IMR-90 (cell line): ENCODE measurements around the gene GARS1. TPM values are rescaled to one million over a fixed set of nuclear protein-coding genes. Genes with fewer than 3 reads are reported as not detected.

Source experiments
- ATAC-seq: fragments of 200-7000 bp; cut with Tn5 transposase; 2 replicates; pipeline ENCODE4 v1.9.1; 2020; ENCODE audit warnings: low read depth, mild to moderate bottlenecking, moderate library complexity
- BruUV-seq: library from RNA; stranded (reverse); fragments of 400-500 nt; replicated peaks from 2 replicates; lab custom pipeline; 2021; lab: Mats Ljungman, UMichigan
- CTCF ChIA-PET: fragments of 300-600 bp; formaldehyde crosslinking; extraction: SDS; loops from one replicate; lab custom pipeline; 2021; ENCODE audit warnings: antibody characterized with exemption; lab: Yijun Ruan, JAX
- POLR2A ChIA-PET: fragments of 300-600 bp; sonication (Branson Sonifier 250); formaldehyde crosslinking; loops from one replicate; lab custom pipeline; 2022; ENCODE audit warnings: antibody characterized with exemption; ENCODE audit not compliant: unreplicated experiment; lab: Charles Lee
- DNase-seq: peaks from one replicate; pipeline ENCODE4 v3.0.0; 2013
- H2AFZ ChIP-seq: replicated peaks from 2 replicates; pipeline ENCODE3; 2013; ENCODE audit warnings: low read length, mild to moderate bottlenecking; ENCODE audit not compliant: poor library complexity
- H2AK5ac ChIP-seq: 2 replicates; pipeline ENCODE4 v1.6.1; 2013; ENCODE audit warnings: low read depth, low read length, inconsistent platforms
- H2AK9ac ChIP-seq: replicated peaks from 2 replicates; pipeline ENCODE3; 2013; ENCODE audit warnings: mild to moderate bottlenecking, low read depth, low read length, moderate library complexity; ENCODE audit not compliant: poor library complexity
- H2BK120ac ChIP-seq: 2 replicates; pipeline ENCODE4 v1.6.1; 2013; ENCODE audit warnings: low read depth, low read length, inconsistent platforms
- H2BK15ac ChIP-seq: 3 replicates; pipeline ENCODE4 v1.6.1; 2013; ENCODE audit warnings: low read depth, low read length, inconsistent platforms
- H2BK20ac ChIP-seq: 2 replicates; pipeline ENCODE4 v1.6.1; 2013; ENCODE audit warnings: low read depth, mild to moderate bottlenecking, inconsistent platforms, low read length, moderate library complexity
- H2BK5ac ChIP-seq: 2 replicates; pipeline ENCODE4 v1.6.1; 2013; ENCODE audit warnings: mild to moderate bottlenecking, low read depth, low read length, inconsistent platforms; ENCODE audit not compliant: poor library complexity, severe bottlenecking
- H3K14ac ChIP-seq: replicated peaks from 2 replicates; pipeline ENCODE4 v1.6.1; 2013; ENCODE audit warnings: low read depth, low read length, inconsistent platforms
- H3K18ac ChIP-seq: 2 replicates; pipeline ENCODE4 v1.6.1; 2013; ENCODE audit warnings: low read depth, low read length, control low read depth
- H3K23ac ChIP-seq: 2 replicates; pipeline ENCODE4 v1.6.1; 2013; ENCODE audit warnings: low read depth, low read length, inconsistent platforms
- H3K27ac ChIP-seq: 2 replicates; pipeline ENCODE4 v1.5.1; 2013; ENCODE audit warnings: mild to moderate bottlenecking, control low read depth, low read length; ENCODE audit not compliant: insufficient read depth
- H3K27me3 ChIP-seq: 2 replicates; pipeline ENCODE4 v1.6.1; 2013; ENCODE audit warnings: low read length; ENCODE audit not compliant: control insufficient read depth, insufficient read depth
- H3K36me3 ChIP-seq: 2 replicates; pipeline ENCODE4 v1.6.1; 2013; ENCODE audit warnings: low read length, mixed read lengths; ENCODE audit not compliant: control insufficient read depth, insufficient read depth
- H3K4ac ChIP-seq: 2 replicates; pipeline ENCODE4 v1.6.1; 2013; ENCODE audit warnings: low read depth, low read length, inconsistent platforms
- H3K4me1 ChIP-seq: 2 replicates; pipeline ENCODE4 v1.6.1; 2013; ENCODE audit warnings: low read length, mixed read lengths; ENCODE audit not compliant: control insufficient read depth, insufficient read depth
- H3K4me2 ChIP-seq: 2 replicates; pipeline ENCODE4 v1.6.1; 2013; ENCODE audit warnings: low read depth, mild to moderate bottlenecking, control low read depth, low read length, moderate library complexity
- H3K4me3 ChIP-seq: 2 replicates; pipeline ENCODE4 v1.5.1; 2013; ENCODE audit warnings: low read depth, mild to moderate bottlenecking, control low read depth, low read length, moderate library complexity; ENCODE audit not compliant: insufficient read depth
- H3K56ac ChIP-seq: 2 replicates; pipeline ENCODE4 v1.6.1; 2013; ENCODE audit warnings: low read length, inconsistent platforms; ENCODE audit not compliant: insufficient read depth; ENCODE audit errors: extremely low read depth
- H3K79me1 ChIP-seq, 2 experiments: 2 replicates each; pipeline ENCODE4 v1.6.1; 2013; ENCODE audit warnings: low read length in 2 of 2, inconsistent platforms in 1 of 2, low read depth in 1 of 2
- H3K9ac ChIP-seq: 2 replicates; pipeline ENCODE4 v1.6.1; 2013; ENCODE audit warnings: low read depth, low read length, control low read depth
- H3K9me1 ChIP-seq: 2 replicates; pipeline ENCODE4 v1.6.1; 2013; ENCODE audit warnings: low read length, inconsistent platforms; ENCODE audit not compliant: insufficient read depth
- H3K9me3 ChIP-seq: 2 replicates; pipeline ENCODE4 v1.6.1; 2013; ENCODE audit warnings: low read length; ENCODE audit not compliant: control insufficient read depth, insufficient read depth
- H4K20me1 ChIP-seq: 2 replicates; pipeline ENCODE4 v1.6.1; 2013; ENCODE audit warnings: low read length, inconsistent platforms; ENCODE audit not compliant: insufficient read depth
- H4K5ac ChIP-seq: 2 replicates; pipeline ENCODE4 v1.6.1; 2013; ENCODE audit warnings: mild to moderate bottlenecking, low read depth, low read length, control low read depth
- H4K8ac ChIP-seq, 2 experiments: 2 replicates each; pipeline ENCODE4 v1.6.1; 2013; ENCODE audit warnings: low read depth in 2 of 2, low read length in 2 of 2, control low read depth in 1 of 2, inconsistent platforms in 1 of 2
- H4K91ac ChIP-seq: 2 replicates; pipeline ENCODE4 v1.6.1; 2013; ENCODE audit warnings: low read depth, low read length, inconsistent platforms; ENCODE audit not compliant: insufficient read depth
- BHLHE40 ChIP-seq: fragments of 150-350 bp; IDR thresholded peaks from 2 replicates; pipeline ENCODE4 v1.6.1; 2016; ENCODE audit warnings: mild to moderate bottlenecking, low read depth, low read length
- CEBPB ChIP-seq: IDR thresholded peaks from 2 replicates; pipeline ENCODE4 v1.6.1; 2012; ENCODE audit warnings: low read depth, low read length, improper control_type of control experiment
- CHD1 ChIP-seq: IDR thresholded peaks from 2 replicates; pipeline ENCODE4 v1.6.1; 2012; ENCODE audit warnings: low read depth, low read length, improper control_type of control experiment
- ELK1 ChIP-seq: fragments of 150-350 bp; IDR thresholded peaks from 2 replicates; pipeline ENCODE4 v1.6.1; 2016; ENCODE audit warnings: low read depth, mild to moderate bottlenecking, low read length, moderate library complexity, borderline replicate concordance
- FOS ChIP-seq: fragments of 150-350 bp; IDR thresholded peaks from 2 replicates; pipeline ENCODE4 v1.6.1; 2016; ENCODE audit warnings: low read depth, low read length
- MAFK ChIP-seq: IDR thresholded peaks from 2 replicates; pipeline ENCODE4 v1.6.1; 2012; ENCODE audit warnings: low read depth, low read length, improper control_type of control experiment
- MAZ ChIP-seq: IDR thresholded peaks from 2 replicates; pipeline ENCODE4 v1.6.1; 2012; ENCODE audit warnings: low read depth, mild to moderate bottlenecking, low read length, improper control_type of control experiment, moderate library complexity, borderline replicate concordance
- MXI1 ChIP-seq: IDR thresholded peaks from 2 replicates; pipeline ENCODE4 v1.6.1; 2012; ENCODE audit warnings: low read depth, mild to moderate bottlenecking, low read length, moderate library complexity, borderline replicate concordance
- NFE2L2 ChIP-seq: fragments of 150-350 bp; IDR thresholded peaks from 2 replicates; pipeline ENCODE4 v1.6.1; 2016; ENCODE audit warnings: low read depth, mild to moderate bottlenecking, low read length
- POLR2A ChIP-seq: IDR thresholded peaks from 2 replicates; pipeline ENCODE4 v1.6.1; 2012; ENCODE audit warnings: mild to moderate bottlenecking, low read depth, low read length
- RAD21 ChIP-seq: IDR thresholded peaks from 2 replicates; pipeline ENCODE4 v1.6.1; 2012; ENCODE audit warnings: low read length, improper control_type of control experiment
- RCOR1 ChIP-seq: IDR thresholded peaks from 2 replicates; pipeline ENCODE4 v1.6.1; 2012; ENCODE audit warnings: mild to moderate bottlenecking, low read length, improper control_type of control experiment; ENCODE audit not compliant: insufficient replicate concordance
- RFX5 ChIP-seq: IDR thresholded peaks from 2 replicates; pipeline ENCODE4 v1.8.0; 2012; ENCODE audit warnings: low read depth, mild to moderate bottlenecking, low read length, moderate library complexity
- SMC3 ChIP-seq: fragments of 150-350 bp; IDR thresholded peaks from 2 replicates; pipeline ENCODE4 v1.6.1; 2016; ENCODE audit warnings: low read depth, mild to moderate bottlenecking, antibody characterized with exemption, low read length, moderate library complexity
- USF2 ChIP-seq: fragments of 150-350 bp; IDR thresholded peaks from 2 replicates; pipeline ENCODE4 v1.6.1; 2017; ENCODE audit warnings: mild to moderate bottlenecking, antibody characterized with exemption, low read length, low read depth
- WGBS, 2 experiments: methylation state at CpG; one replicate each; pipeline versions ENCODE4 v1.1.5 to v1.1.7; 2013; ENCODE audit warnings: missing lambda C conversion rate in 2 of 2; ENCODE audit not compliant: insufficient read length in 1 of 2; ENCODE audit errors: extremely low coverage in 2 of 2; 5-methylcytosine and 5-hydroxymethylcytosine counted together
- dilution Hi-C: fragments of 300-500 bp; cut with HindIII; formaldehyde crosslinking; loops from one replicate; pipeline ENCODE4 v1.14.3; 2018; ENCODE audit warnings: low sequenced_read_pairs; ENCODE audit not compliant: unreplicated experiment
- in situ Hi-C: fragments of 300-500 bp; cut with MboI; formaldehyde crosslinking; loops from 3 replicates; pipeline ENCODE4 v1.14.3; 2019; ENCODE audit warnings: low sequenced_read_pairs, inconsistent platforms, mixed read lengths
- intact Hi-C: fragments of 100-400 bp; cut with micrococcal nuclease; formaldehyde crosslinking; loops from 2 replicates; pipeline ENCODE4 v1.10.0; 2022
- polyA plus RNA-seq, 3 experiments: library from polyadenylated mRNA; depleted of rRNA; stranded (reverse); fragments of >200 nt; gene quantifications; 2 replicates each; pipeline ENCODE4 v1.2.3, GENCODE V29; 2012; ENCODE audit warnings: low replicate concordance in 1 of 3
- total RNA-seq: library from RNA; depleted of rRNA; stranded (reverse); fragments of >200 nt; gene quantifications from 2 replicates; pipeline ENCODE4 v1.2.3, GENCODE V29; 2012
- TF ChIP-seq, protein P1 (sequence below): conservative IDR thresholded peaks from 2 replicates; pipeline ENCODE4 v1.5.1; 2012; ENCODE audit warnings: mild to moderate bottlenecking, low read depth, low read length, improper control_type of control experiment

The GARS1 gene
- total and polyA plus RNA-seq, 2 of the 4 experiments (the other 2 are of a cell fraction), result 105 to 551 TPM

DNA sequence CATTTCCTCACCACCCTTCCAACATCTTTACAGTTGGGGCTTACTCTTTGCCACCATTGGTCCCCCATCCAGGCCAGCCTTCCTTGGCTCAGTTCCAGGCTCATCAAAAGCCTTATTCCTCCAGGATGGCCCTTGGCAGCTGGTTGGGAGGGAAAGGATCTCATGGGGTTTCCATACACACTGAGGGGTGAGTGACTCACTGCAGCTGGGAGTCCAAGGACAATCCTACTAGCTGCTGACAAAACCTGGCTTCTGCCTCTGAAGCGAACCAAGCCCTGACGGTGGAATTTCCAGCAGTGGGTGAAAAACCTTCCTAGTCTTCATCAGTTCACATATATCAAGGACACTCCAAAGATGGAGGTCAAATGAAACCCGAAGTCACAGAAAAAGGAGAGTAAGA, 64.6 kb downstream of the GARS1 start:
- dilution Hi-C loops (no loop called here), intact Hi-C loops (no loop called here), in situ Hi-C loops (no loop called here)
- no peak overlapping the region for H3K4me2 ChIP-seq
- no peak overlapping the region for H4K5ac ChIP-seq
- no peak overlapping the region for H2BK120ac ChIP-seq
- no CpG with 5 or more reads among the region's 3 CpGs for WGBS, 2 experiments
- CTCF ChIA-PET, result interaction anchor here (0.5 kb wide), 1 partner anchor 105 kb away, joined by 8 read pairs; no protein-coding TSS in a partner anchor
- no peaks in the 10 kb centered on the region for H4K20me1 ChIP-seq
- H3K27ac ChIP-seq, result no peak overlapping the region
- H3K4ac ChIP-seq, result no peak overlapping the region
- H3K9me1 ChIP-seq, result no peaks in the 10 kb centered on the region; the same call in 1 of the 2 replicates
- H3K79me1 ChIP-seq, result no peaks in the 10 kb centered on the region
- no peak overlapping the region for H4K8ac ChIP-seq
- H3K23ac ChIP-seq, result no peak overlapping the region
- no peak overlapping the region for H2BK15ac ChIP-seq
- H2AK9ac ChIP-seq, result no peak overlapping the region
- no peak overlapping the region for H3K56ac ChIP-seq
- H3K9me3 ChIP-seq, result no peaks in the 10 kb centered on the region
- no peaks in the 10 kb centered on the region for H3K36me3 ChIP-seq
- no peak overlapping the region for H3K14ac ChIP-seq
- no peaks in the 10 kb centered on the region for H3K4me1 ChIP-seq
- no TSS peak for BruUV-seq
- DNase-seq, result peak; percentile 8
- no peak overlapping the region for H2BK20ac ChIP-seq
- H3K27me3 ChIP-seq, result peaks cover 22% of the 10 kb centered on the region
- H4K91ac ChIP-seq, result no peak overlapping the region
- ATAC-seq, result no peak
- H3K9ac ChIP-seq, result no peak overlapping the region
- no peak overlapping the region for H2AK5ac ChIP-seq
- no peak overlapping the region for H2BK5ac ChIP-seq
- TF ChIP-seq, protein P1, sequence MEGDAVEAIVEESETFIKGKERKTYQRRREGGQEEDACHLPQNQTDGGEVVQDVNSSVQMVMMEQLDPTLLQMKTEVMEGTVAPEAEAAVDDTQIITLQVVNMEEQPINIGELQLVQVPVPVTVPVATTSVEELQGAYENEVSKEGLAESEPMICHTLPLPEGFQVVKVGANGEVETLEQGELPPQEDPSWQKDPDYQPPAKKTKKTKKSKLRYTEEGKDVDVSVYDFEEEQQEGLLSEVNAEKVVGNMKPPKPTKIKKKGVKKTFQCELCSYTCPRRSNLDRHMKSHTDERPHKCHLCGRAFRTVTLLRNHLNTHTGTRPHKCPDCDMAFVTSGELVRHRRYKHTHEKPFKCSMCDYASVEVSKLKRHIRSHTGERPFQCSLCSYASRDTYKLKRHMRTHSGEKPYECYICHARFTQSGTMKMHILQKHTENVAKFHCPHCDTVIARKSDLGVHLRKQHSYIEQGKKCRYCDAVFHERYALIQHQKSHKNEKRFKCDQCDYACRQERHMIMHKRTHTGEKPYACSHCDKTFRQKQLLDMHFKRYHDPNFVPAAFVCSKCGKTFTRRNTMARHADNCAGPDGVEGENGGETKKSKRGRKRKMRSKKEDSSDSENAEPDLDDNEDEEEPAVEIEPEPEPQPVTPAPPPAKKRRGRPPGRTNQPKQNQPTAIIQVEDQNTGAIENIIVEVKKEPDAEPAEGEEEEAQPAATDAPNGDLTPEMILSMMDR, result no peak
- TF ChIP-seq BHLHE40 (no peak), SMC3 (no peak), RCOR1 (no peak), NFE2L2 (no peak), CEBPB (no peak), MXI1 (no peak), CHD1 (no peak), FOS (no peak), ELK1 (no peak), USF2 (no peak), POLR2A (no peak), RAD21 (no peak), MAFK (no peak), MAZ (no peak), RFX5 (no peak)
- POLR2A ChIA-PET, result no interaction called here
- no peak overlapping the region for H3K18ac ChIP-seq
- no peak overlapping the region for H2AFZ ChIP-seq
- no peak overlapping the region for H3K4me3 ChIP-seq
